ENCODE results near the gene TMEM221.

The TMEM221 gene

DNA sequence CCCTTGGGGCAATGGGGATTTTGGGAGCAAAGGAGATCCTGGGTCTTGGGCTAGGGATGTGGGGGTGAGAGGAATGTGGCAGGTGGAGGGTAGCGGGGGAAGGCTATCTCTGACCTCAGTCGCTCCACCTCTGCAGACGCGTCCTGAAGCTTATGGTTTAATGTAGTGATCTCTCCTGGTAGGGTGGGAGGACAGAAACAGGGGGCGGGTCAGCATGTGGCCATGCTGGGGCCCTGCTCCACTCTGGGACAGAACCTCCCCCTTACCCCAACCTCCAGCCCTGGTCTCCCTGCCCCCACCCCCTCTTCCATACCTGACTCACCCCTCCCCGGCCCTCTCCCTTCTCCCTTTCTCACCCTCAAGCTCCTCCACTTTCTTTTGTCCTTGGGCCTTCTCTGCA, 44.5 kb downstream of the TMEM221 start:
- no peak for DNase-seq

DNA sequence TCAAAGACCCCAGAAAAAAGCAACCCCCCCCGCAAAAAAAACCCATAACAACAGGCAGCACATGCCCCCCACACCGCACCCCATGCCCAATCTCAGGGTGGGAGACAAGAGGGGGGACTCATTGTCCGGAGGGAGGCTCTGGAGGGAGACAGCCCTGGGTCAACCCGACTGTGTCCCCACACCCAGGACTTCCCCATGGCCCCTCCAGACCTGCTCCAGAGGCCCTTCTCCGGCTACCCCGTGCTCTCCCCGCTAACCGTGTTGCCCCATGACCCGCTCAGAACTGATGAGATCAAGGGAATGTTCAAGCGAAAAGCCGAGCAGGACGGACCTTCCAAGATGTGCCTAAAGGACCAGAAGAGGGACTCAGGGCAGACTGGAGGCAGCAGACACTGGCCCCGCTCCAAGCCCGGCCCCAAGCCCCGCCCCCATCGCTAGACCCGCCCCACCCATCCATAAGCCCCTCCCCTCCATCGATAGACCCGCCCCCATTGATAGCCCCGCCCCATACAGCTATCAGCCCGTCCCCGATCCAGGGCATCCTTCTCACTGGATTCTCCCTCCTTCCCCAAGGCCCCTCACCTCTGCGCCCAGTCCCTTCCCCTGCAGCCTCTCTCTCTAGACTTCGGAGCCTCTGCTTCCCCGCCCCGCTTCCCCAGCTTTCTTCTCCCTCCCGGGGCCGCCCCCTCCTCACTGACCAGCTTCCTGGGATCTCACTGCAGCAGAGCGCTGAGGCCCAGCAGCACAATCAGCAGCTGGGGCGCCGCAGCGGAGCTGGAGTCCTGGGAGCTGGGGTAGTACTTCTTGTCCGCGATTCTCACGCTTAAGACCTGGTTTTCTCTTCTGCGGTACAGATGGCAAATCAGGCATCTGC, 45.2 kb downstream of the TMEM221 start:
- DNase-seq: no peak

- DNase-seq: no peak
Observed at GRCh38 chr19:17401628-17402027, 46.8 kb downstream of the TMEM221 start.

DNA sequence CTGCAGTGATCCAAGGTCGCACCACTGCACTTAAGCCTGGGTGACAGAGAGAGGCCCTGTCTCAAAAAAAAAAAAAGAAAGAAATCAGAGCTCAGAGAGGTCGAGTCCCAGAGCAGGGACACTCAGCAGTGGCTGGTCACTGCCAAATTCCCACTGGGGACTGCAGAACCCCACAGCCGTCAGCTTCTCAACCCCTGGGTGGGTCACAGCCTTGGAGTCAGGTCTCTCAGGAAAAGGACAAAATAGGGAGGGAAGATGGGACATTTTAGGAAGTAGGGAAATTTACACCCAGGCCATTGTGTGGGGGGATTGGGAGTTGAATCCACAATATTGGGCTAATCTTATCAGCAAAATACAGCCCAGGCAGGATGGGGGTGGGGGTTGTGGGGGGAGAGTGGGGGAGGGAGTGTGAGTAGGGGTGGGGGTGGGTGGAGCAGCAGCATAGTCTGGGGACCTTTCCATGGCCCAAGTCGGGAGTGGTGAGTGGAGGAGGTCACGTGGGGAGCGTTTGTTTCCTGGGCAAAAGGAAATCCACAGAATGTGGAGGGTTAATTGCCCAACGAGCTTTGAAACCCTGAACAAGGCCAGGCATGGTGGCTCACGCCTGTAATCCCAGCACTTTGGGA, 49.5 kb downstream of the TMEM221 start:
- no peak for DNase-seq

GRCh38 chr19:17394891-17395415, 53.5 kb downstream of the TMEM221 start:
- peak; percentile 47 for DNase-seq

DNA sequence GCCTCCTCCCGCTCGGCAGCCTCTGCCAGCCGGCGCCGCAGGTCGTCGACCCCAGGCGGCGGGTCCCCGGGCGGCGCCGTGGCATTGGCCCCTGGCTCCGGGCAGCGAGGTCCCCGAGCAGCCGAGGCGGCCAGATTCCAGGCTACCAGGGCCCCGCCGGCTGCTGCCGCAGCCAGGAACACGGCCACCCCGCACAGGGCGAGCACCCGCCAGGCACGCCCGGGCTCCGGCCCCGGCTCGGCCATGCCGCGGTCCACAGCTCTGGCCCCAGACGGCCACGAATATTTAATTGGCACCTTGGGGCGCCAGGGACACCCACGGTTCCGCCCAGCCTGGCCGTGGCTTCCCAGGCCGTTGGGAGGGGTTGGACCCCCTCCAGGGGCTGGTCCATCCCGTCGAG, 54.6 kb downstream of the TMEM221 start, which contains the start of gene CCDC194:
Gene CCDC194 (minus strand): TSS at position 283 of the 400 bp plus-strand sequence. CDS start 38 bp downstream, at position 245.
- DNase-seq: no peak

DNA sequence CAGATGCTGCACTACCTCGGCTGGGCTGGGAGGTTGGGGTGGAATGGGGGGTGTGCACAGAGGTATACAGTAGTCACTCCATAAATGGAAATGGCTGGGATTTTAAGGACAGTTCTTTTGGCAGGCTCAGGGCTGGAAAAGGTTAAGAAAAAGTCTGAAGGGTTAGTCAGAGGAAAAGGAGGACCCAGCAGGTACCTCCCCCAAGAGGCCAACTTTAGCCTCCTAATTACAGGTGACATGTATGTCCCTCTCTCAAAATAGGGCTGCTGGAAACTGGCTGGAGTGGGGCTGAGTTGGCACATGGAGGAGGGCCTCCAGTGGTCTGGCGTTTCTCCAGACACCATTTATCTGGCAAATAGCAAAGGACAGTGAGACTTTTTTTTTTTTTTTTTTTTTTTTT, 55.5 kb downstream of the TMEM221 start:
- no peak for DNase-seq

DNA sequence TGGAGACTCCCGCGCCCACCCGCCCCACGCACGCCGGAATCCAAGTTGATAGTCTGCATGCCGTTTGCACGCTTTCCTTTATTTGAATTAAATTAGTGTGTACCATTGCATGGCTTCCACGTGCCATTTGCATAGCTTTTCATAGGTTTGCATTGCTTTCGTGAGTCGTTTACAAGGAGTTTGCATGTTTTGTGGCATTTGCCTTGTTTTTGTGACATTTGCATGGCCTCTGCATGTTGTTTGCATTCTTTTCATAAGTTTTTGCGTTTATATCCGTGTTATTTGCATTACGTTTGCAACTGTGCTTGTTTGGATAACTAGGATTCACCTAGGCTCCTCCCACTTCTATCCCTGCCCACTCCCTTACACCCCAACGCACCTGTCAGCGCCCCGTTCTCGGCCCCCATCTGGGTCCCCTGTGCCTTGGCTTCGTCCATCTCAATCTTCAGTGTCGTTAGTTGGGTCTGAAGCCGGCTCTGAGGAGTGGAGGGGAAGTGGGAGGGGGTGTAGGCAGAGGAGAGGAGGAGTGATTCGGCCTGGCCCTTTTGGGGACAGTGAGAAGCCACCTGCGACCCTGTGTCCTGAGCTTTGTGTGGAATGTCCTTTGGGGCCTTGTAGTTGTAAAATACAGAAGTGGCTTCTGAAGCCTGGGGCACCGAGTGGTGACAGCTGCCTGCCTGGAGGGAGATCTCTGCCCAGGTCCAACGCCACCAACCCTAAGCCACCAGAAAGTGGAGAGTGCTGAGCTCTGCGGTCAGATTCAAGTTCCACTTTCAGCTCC, 56.9 kb downstream of the TMEM221 start:
- no peak for DNase-seq

DNA sequence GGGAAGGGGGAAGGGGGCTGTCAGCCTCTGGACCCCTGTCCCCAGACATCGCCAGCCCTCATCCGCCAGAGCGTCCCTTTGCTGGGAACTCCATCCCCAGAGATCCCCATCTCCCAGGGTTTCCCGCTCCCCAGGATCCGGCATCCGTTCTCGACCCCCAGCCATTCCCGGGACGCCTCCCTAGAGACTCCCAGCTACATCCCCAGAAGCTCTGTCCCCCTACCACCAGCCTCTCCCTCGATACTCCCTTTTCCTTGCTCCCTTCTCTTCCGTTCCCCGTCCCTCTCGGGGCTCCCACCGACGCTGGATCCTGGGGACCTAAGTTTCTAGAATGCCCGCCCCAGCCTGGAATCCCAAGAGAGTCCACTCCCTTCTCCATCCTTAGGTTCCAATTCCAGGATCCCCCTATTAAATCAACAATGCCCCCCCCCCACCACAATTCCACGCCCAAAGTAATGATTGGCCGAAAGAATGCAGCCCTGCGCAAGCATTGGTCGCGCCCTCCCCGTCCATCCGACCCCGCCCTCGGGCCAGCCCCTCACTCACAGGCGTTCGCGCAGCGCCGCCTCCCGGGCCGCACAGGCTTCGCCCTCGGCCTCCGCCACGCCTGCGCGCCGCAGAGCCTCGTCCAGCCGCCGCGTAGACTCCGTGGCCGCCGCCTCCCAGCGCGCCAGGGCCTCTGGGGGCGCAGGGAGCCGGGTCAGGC, 57.6 kb downstream of the TMEM221 start:
- DNase-seq: peak; percentile 92

- no peak for DNase-seq
Observed at GRCh38 chr19:17389957-17390664, 58.4 kb downstream of the TMEM221 start.

DNA sequence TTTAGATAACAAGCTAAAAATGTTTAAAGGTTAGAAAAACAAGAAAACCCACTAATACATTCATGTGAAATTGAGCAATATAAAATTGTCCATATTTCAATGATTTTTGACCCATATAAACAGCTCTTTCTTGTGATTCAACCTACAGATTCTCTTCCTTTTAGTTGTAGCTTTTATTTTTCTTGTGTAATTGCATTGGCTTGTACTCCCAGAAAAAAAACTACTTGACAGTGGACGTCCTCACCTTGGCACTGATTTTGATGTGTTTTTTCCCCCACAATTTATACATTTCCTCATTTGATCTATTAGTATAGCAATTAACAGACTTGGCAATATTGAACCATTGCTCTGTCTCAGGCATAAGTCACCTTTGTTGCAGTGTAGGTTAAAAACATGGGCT, 59.2 kb downstream of the TMEM221 start:
- DNase-seq: no peak

DNA sequence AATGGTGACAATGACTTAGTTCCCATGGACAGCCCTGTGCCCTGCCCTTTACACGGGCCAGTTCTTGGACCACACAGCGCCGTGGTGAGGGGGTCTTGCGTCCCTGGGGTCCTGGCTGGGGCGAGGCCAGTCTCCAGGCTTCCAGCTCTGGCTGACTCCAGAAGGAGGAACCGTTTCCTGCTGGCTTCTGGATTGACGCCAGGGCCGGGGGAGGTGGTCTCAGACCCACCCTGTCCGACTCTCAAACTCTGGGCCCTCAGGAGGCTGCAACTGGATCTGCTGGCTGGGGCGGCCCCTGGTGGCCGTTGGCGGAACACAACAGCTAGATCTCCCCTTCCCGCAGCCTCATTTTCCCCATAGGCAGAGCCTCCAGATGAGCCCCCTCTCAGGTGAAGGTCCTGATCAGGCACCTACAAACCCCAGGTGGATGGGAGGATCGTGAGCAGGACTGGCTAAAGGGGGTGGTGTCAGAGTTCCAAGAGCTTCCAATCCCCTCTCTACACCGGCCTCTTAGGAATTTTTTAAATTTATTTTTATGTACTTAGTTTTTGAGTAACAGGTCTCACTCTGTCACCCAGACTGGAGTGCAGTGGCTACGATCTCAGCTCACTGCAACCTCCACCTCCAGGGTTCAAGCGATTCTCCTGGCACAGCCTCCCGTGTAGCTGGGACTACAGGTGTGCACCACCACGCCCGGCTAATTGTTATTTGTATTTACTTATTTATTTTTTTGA, 62.4 kb downstream of the TMEM221 start:
- DNase-seq: peak; percentile 54

All from fibroblast of skin of right biceps (primary cell).